ENCODE results near the gene IL17RE. TPM values are rescaled to one million over a fixed set of nuclear protein-coding genes. Genes with fewer than 3 reads are reported as not detected.
"Not testable (repeated sequence)": the region's sequence is repeated elsewhere in the genome, so short reads cannot be mapped to it uniquely, and the experiment has no call there.

IL17RE gene
- total and polyA plus RNA-seq, 9 of the 15 experiments (the other 6 are each of a cell fraction or from before 2014, with no cell fraction given), result 0.32 to 1.9 (median 0.51) TPM; not detected in 4

DNA sequence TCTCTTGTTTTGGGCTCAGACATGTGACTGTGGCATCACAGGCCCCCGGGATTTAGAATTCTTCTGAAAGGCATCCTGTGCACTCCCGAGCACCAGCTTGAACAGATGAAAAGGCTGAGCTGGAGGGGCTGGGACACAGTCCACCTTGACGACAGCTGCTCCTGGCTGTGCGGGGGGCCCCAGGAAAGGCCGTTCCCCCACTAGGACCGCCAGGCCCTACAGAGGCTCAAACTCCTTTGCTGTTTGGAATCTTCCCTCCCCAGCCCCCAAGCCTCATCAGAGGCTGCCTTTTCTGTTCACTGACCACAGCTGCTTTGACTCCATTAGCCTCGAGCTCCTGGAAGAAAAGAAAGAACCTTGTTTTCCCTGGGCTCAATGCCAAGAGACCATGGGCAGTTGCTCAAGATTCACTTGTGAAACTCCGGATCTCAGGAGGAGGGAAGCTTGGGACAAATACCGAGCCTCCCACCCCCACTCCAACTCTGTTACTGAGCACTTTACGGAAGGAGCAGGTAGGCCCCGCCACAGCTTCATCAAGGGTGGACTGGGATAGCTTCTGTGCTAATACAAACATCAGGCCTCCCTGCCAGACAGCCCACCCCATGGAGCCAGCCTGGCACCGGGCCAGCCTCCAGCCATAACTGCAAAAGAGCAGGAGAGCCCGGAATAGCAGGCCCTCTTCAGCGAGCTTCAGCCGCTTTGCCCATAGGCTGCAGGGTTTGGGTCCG is 38.3 kb upstream of the IL17RE start:
- Histone ChIP-seq H3K9ac (ENCODE audit: insufficient read depth in 1 of 2, low read depth in 2 of 2, low read length in 2 of 2) (peak overlapping the region in 1 of 2 experiments; percentile 7; a peak in 1 of 4 replicates), H3K79me2 (ENCODE audit: control insufficient read depth, insufficient read depth, low read length) (no peaks in the 10 kb centered on the region), H3K27ac (ENCODE audit: extremely low read depth, low read depth, low read length) (no peak overlapping the region), H3K9me3 (replicated peaks; ENCODE audit: control insufficient read depth, insufficient read depth, low read depth, low read length) (no peaks in the 10 kb centered on the region), H3K4me1 (replicated peaks in 1 of 2; ENCODE audit: control insufficient read depth in 2 of 2, insufficient read depth in 2 of 2, low read length in 2 of 2) (peaks cover 6 to 30% of the 10 kb centered on the region in 2 experiments; a peak in 4 of 5 replicates), H3K4me2 (ENCODE audit: insufficient read depth, low read length) (no peak overlapping the region), H3K9me1 (ENCODE audit: control insufficient read depth, insufficient read depth, low read length) (no peaks in the 10 kb centered on the region), H3K27me3 (ENCODE audit: control insufficient read depth in 2 of 2, insufficient read depth in 2 of 2, low read length in 2 of 2) (no peaks in the 10 kb centered on the region), H4K20me1 (replicated peaks; ENCODE audit: control insufficient read depth, insufficient read depth, low read length) (no peaks in the 10 kb centered on the region), H2AFZ (ENCODE audit: low read depth, low read length) (peak overlapping the region; percentile 47), H3K4me3 (no peak overlapping the region), H3K36me3 (ENCODE audit: control insufficient read depth, insufficient read depth, low read length) (no peaks in the 10 kb centered on the region)
- CTCF ChIA-PET (ENCODE audit: low intra/inter-chr PET ratio), result interaction anchor here (1.0 kb wide), 1 partner anchor 177 kb away, joined by 3 read pairs; no protein-coding TSS in a partner anchor
- 68% methylated on average over 16 of the region's 16 CpGs for WGBS (ENCODE audit: insufficient coverage, low coverage, missing lambda C conversion rate)
- DNase-seq (ENCODE audit: extremely low read depth in 1 of 4, low spot score in 3 of 4) (no peak), ATAC-seq (no peak), FAIRE-seq (no peak)
- no peak for TF ChIP-seq POLR2AphosphoS2 (IDR thresholded peaks at IDR 0.05; ENCODE audit: low read length)
- TF ChIP-seq JUNB (CRISPR knock-in tag; conservative IDR thresholded peaks at IDR 0.05), result no peak
- TF ChIP-seq ATF2 (CRISPR knock-in tag; IDR thresholded peaks at IDR 0.05), result no peak
- TF ChIP-seq NFIC (IDR thresholded peaks at IDR 0.05), result peak; percentile 75
- peak; percentile 40; the same call in 1 of the 2 replicates for TF ChIP-seq CEBPB (tag; IDR thresholded peaks at IDR 0.05)
- in situ Hi-C loops (cut with MboI), result no loop called here
- POLR2A ChIA-PET, result interaction anchor here (0.6 to 1.2 kb wide), 4 partner anchors 16 to 497 kb away, joined by 3 to 4 read pairs (median 4); partner anchors contain the start of gene SEC13
- intact Hi-C loops (cut with micrococcal nuclease), result loop anchor here (5.0 kb wide), 2 partner anchors 53 to 68 kb away; partner anchors contain the start of genes CRELD1 and IL17RC
- BruUV-seq (replicated peaks), result no TSS peak

- CTCF ChIA-PET (ENCODE audit: low intra/inter-chr PET ratio), result interaction anchor here (1.0 kb wide), 1 partner anchor 176 kb away, joined by 3 read pairs; no protein-coding TSS in a partner anchor
- intact Hi-C loops (cut with micrococcal nuclease); H3K4me2 ChIP-seq (ENCODE audit: insufficient read depth, low read length); H3K27me3 ChIP-seq (ENCODE audit: control insufficient read depth in 2 of 2, insufficient read depth in 2 of 2, low read length in 2 of 2); H3K4me3 ChIP-seq; H2AFZ ChIP-seq (ENCODE audit: low read depth, low read length); H3K9me3 ChIP-seq (replicated peaks; ENCODE audit: control insufficient read depth, insufficient read depth, low read depth, low read length); H3K27ac ChIP-seq (ENCODE audit: extremely low read depth, low read depth, low read length); H4K20me1 ChIP-seq (replicated peaks; ENCODE audit: control insufficient read depth, insufficient read depth, low read length); H3K79me2 ChIP-seq (ENCODE audit: control insufficient read depth, insufficient read depth, low read length); in situ Hi-C loops (cut with MboI); FAIRE-seq; H3K9me1 ChIP-seq (ENCODE audit: control insufficient read depth, insufficient read depth, low read length); ATAC-seq; BruUV-seq (replicated peaks); H3K36me3 ChIP-seq (ENCODE audit: control insufficient read depth, insufficient read depth, low read length); DNase-seq (ENCODE audit: extremely low read depth in 1 of 4, low spot score in 3 of 4): not testable (repeated sequence)
- 71% methylated on average over 10 of the region's 10 CpGs for WGBS (ENCODE audit: insufficient coverage, low coverage, missing lambda C conversion rate)
- Histone ChIP-seq H3K9ac (ENCODE audit: insufficient read depth in 1 of 2, low read depth in 2 of 2, low read length in 2 of 2) (peak overlapping the region in 1 of 2 experiments; percentile 36; a peak in 2 of 4 replicates), H3K4me1 (replicated peaks in 1 of 2; ENCODE audit: control insufficient read depth in 2 of 2, insufficient read depth in 2 of 2, low read length in 2 of 2) (peaks cover 6 to 24% of the 10 kb centered on the region in 2 experiments; a peak in 4 of 5 replicates)
- POLR2A ChIA-PET, result interaction anchor here (0.6 to 1.2 kb wide), 2 partner anchors 61 to 498 kb away, joined by 3 to 4 read pairs; no protein-coding TSS in a partner anchor
These were observed 37.5 kb upstream of the IL17RE start for GRCh38 chr3:9865125-9865637.

All from K562 (cell line).